CD14-positive monocyte (primary cell): ENCODE measurements around the gene ATP2C2. TPM values are rescaled to one million over a fixed set of nuclear protein-coding genes. Genes with fewer than 3 reads are reported as not detected.

Experiments
- DNase-seq, 3 donors: peaks; one replicate each; pipeline ENCODE4 v3.0.0-alpha.2; 2011 to 2022
- H2AFZ ChIP-seq: 2 replicates; pipeline ENCODE4 v1.6.0; 2012; ENCODE audit warnings: mild to moderate bottlenecking, low read depth, low read length, inconsistent platforms; ENCODE audit not compliant: insufficient read depth, poor library complexity, severe bottlenecking
- H3K27ac ChIP-seq, 2 donors: 1 replicate in 1 of 2; 2 replicates in 1 of 2; pipeline ENCODE4 v1.5.1; 2012 to 2013; ENCODE audit warnings: low read length in 2 of 2, control low read depth in 1 of 2, inconsistent platforms in 1 of 2, low read depth in 1 of 2, mild to moderate bottlenecking in 1 of 2
- H3K27me3 ChIP-seq, 2 donors: one replicate each; pipeline versions ENCODE4 v1.6.0 to v1.6.1; 2011 to 2013; ENCODE audit warnings: low read length in 2 of 2; ENCODE audit not compliant: control insufficient read depth in 2 of 2, insufficient read depth in 2 of 2
- H3K36me3 ChIP-seq, 2 donors: replicated peaks in 1 of 2; 1 replicate in 1 of 2; 2 replicates in 1 of 2; pipeline versions ENCODE4 v1.5.1 to v1.6.1; 2012 to 2013; ENCODE audit warnings: low read length in 2 of 2, control low read depth in 1 of 2, inconsistent platforms in 1 of 2, mild to moderate bottlenecking in 1 of 2; ENCODE audit not compliant: insufficient read depth in 2 of 2, control insufficient read depth in 1 of 2
- H3K4me1 ChIP-seq, 2 donors: 1 replicate in 1 of 2; 2 replicates in 1 of 2; pipeline versions ENCODE4 v1.5.1 to v1.6.1; 2012 to 2013; ENCODE audit warnings: low read length in 2 of 2, control low read depth in 1 of 2, inconsistent platforms in 1 of 2, mild to moderate bottlenecking in 1 of 2, moderate library complexity in 1 of 2; ENCODE audit not compliant: insufficient read depth in 2 of 2, control insufficient read depth in 1 of 2
- H3K4me2 ChIP-seq: replicated peaks from 2 replicates; pipeline ENCODE3; 2012; ENCODE audit warnings: low read length, moderate library complexity, mild to moderate bottlenecking; ENCODE audit not compliant: poor library complexity, severe bottlenecking; ENCODE audit errors: extremely low read depth
- H3K4me3 ChIP-seq, 3 experiments: fragments of 200-600 bp in 1 of 3; sonication (generic) in 1 of 3; replicated peaks in 1 of 3; 1 replicate in 2 of 3; 2 replicates in 1 of 3; pipeline ENCODE4 v1.5.1; 2011 to 2013; ENCODE audit warnings: low read length in 3 of 3, mild to moderate bottlenecking in 3 of 3, control low read depth in 2 of 3, low read depth in 2 of 3, inconsistent platforms in 1 of 3, moderate library complexity in 1 of 3
- H3K79me2 ChIP-seq: 2 replicates; pipeline ENCODE4 v1.6.0; 2012; ENCODE audit warnings: mild to moderate bottlenecking, control low read depth, inconsistent platforms, low read length, moderate library complexity; ENCODE audit not compliant: insufficient read depth
- H3K9ac ChIP-seq: 2 replicates; pipeline ENCODE4 v1.6.0; 2017; ENCODE audit warnings: low read length, mild to moderate bottlenecking; ENCODE audit not compliant: insufficient read depth, poor library complexity, severe bottlenecking
- H3K9me3 ChIP-seq, 2 donors: replicated peaks in 1 of 2; 1 replicate in 1 of 2; 2 replicates in 1 of 2; pipeline versions ENCODE4 v1.5.1 to v1.6.1; 2012 to 2013; ENCODE audit warnings: low read length in 2 of 2, control low read depth in 1 of 2; ENCODE audit not compliant: control insufficient read depth in 1 of 2, insufficient read depth in 1 of 2
- H4K20me1 ChIP-seq: 2 replicates; pipeline ENCODE4 v1.6.0; 2012; ENCODE audit warnings: mild to moderate bottlenecking, low read length, control low read depth, moderate library complexity; ENCODE audit not compliant: insufficient read depth
- H3K27ac Mint-ChIP-seq, 7 donors: one replicate each; pipeline ENCODE4 v1.8.0; 2020; ENCODE audit warnings: mild to moderate bottlenecking in 7 of 7, mixed read lengths in 7 of 7, moderate library complexity in 6 of 7, inconsistent platforms in 2 of 7
- H3K27me3 Mint-ChIP-seq, 3 donors: one replicate each; pipeline ENCODE4 v1.8.0; 2021 to 2022; ENCODE audit warnings: low read depth in 3 of 3, mild to moderate bottlenecking in 3 of 3, mixed read lengths in 3 of 3, moderate library complexity in 3 of 3, inconsistent platforms in 1 of 3
- H3K36me3 Mint-ChIP-seq, 2 donors: one replicate each; pipeline ENCODE4 v1.8.0; 2020; ENCODE audit warnings: mixed read lengths in 2 of 2, inconsistent platforms in 1 of 2, mild to moderate bottlenecking in 1 of 2
- H3K4me1 Mint-ChIP-seq: one replicate; pipeline ENCODE4 v1.8.0; 2020; ENCODE audit warnings: mild to moderate bottlenecking, mixed read lengths
- H3K4me3 Mint-ChIP-seq, 2 donors: one replicate each; pipeline ENCODE4 v1.8.0; 2020; ENCODE audit warnings: mild to moderate bottlenecking in 2 of 2, mixed read lengths in 2 of 2, moderate library complexity in 1 of 2
- H3K9me3 Mint-ChIP-seq, 7 donors: one replicate each; pipeline ENCODE4 v1.8.0; 2020 to 2022; ENCODE audit warnings: mixed read lengths in 7 of 7, mild to moderate bottlenecking in 6 of 7, moderate library complexity in 6 of 7, inconsistent platforms in 2 of 7
- CTCF ChIP-seq: fragments of 200-600 bp; IDR thresholded peaks from one replicate; pipeline ENCODE4 v1.8.0; 2022; ENCODE audit warnings: antibody characterized with exemption, mild to moderate bottlenecking
- WGBS: methylation state at CpG from one replicate; pipeline ENCODE4 v1.1.5; 2013; ENCODE audit warnings: missing lambda C conversion rate; ENCODE audit not compliant: insufficient coverage; 5-methylcytosine and 5-hydroxymethylcytosine counted together
- intact Hi-C, 2 donors: fragments of 100-400 bp; cut with micrococcal nuclease; formaldehyde crosslinking; loops; one replicate each; pipeline versions ENCODE4 v1.15.0 to v1.15.1; 2023
- polyA plus RNA-seq, 3 donors: library from polyadenylated mRNA; depleted of rRNA in 1 of 3; unstranded in 2 of 3; stranded (reverse) in 1 of 3; fragments of 300-500 nt in 2 of 3; fragments of >200 nt in 1 of 3; fragmentation: Illumina TruSeq in 2 of 3; gene quantifications; 1 replicate in 2 of 3; 2 replicates in 1 of 3; pipeline ENCODE4 v1.2.3, GENCODE V29; 2012 to 2021

The ATP2C2 gene
- polyA plus RNA-seq, 3 donors = 0.05 TPM; not detected in 2

- WGBS = no CpG with 5 or more reads among the region's 6 CpGs
- no peak overlapping the region for H3K4me3 Mint-ChIP-seq
- no peaks in the 10 kb centered on the region for H4K20me1 ChIP-seq
- no peak overlapping the region for H3K27ac Mint-ChIP-seq
- no peaks in the 10 kb centered on the region for H3K36me3 ChIP-seq
- no peak overlapping the region for H2AFZ ChIP-seq
- no peaks in the 10 kb centered on the region for H3K79me2 ChIP-seq
- TF ChIP-seq CTCF = no peak
- intact Hi-C loops = no loop called here
- H3K9me3 ChIP-seq = no peaks in the 10 kb centered on the region
- H3K9me3 Mint-ChIP-seq = peaks cover 0 to 6% (median 0%) of the 10 kb centered on the region in 7 donors
- H3K4me3 ChIP-seq = no peak overlapping the region
- no peak for DNase-seq
- no peak overlapping the region for H3K27ac ChIP-seq
- peaks cover 9 to 17% (median 11%) of the 10 kb centered on the region in 3 donors for H3K27me3 Mint-ChIP-seq
- H3K9ac ChIP-seq = no peak overlapping the region
- peaks cover 0 to 3% of the 10 kb centered on the region in 2 donors for H3K4me1 ChIP-seq
- H3K36me3 Mint-ChIP-seq = no peaks in the 10 kb centered on the region
- no peak overlapping the region for H3K4me2 ChIP-seq
- peaks cover 4% of the 10 kb centered on the region for H3K4me1 Mint-ChIP-seq
- H3K27me3 ChIP-seq = no peaks in the 10 kb centered on the region
Observed at GRCh38 chr16:84348386-84348888, 19.9 kb upstream of the ATP2C2 start.

GRCh38 chr16:84349862-84350684 lies 18.3 kb upstream of the ATP2C2 start:
- Mint-ChIP-seq H3K4me1 (peaks cover 3% of the 10 kb centered on the region), H3K36me3 (no peaks in the 10 kb centered on the region), H3K9me3 (peaks cover 0 to 3% (median 0%) of the 10 kb centered on the region in 7 donors), H3K27me3 (peaks cover 9 to 21% (median 17%) of the 10 kb centered on the region in 3 donors), H3K27ac (no peak overlapping the region), H3K4me3 (no peak overlapping the region)
- H4K20me1 ChIP-seq = no peaks in the 10 kb centered on the region
- no peak overlapping the region for H3K4me2 ChIP-seq
- H3K27me3 ChIP-seq = peaks cover 0 to 5% of the 10 kb centered on the region in 2 donors
- H3K9ac ChIP-seq = no peak overlapping the region
- no peak for TF ChIP-seq CTCF
- 94% methylated on average over 9 of the region's 11 CpGs for WGBS
- no peaks in the 10 kb centered on the region for H3K36me3 ChIP-seq
- no peaks in the 10 kb centered on the region for H3K79me2 ChIP-seq
- DNase-seq = no peak
- intact Hi-C loops = no loop called here
- no peak overlapping the region for H3K4me3 ChIP-seq
- peaks cover 4 to 8% of the 10 kb centered on the region in 2 donors for H3K4me1 ChIP-seq
- H2AFZ ChIP-seq = no peak overlapping the region
- H3K27ac ChIP-seq = no peak overlapping the region
- no peaks in the 10 kb centered on the region for H3K9me3 ChIP-seq
